ENCODE measurements around the gene NUP42. TPM values are rescaled to one million over a fixed set of nuclear protein-coding genes. Genes with fewer than 3 reads are reported as not detected.
A peak's percentile ranks its signal among the peaks of the same experiment; 100 is the strongest.

NUP42 gene
- total RNA-seq, 1 donor from 2014 or later: 45.8 TPM

DNA sequence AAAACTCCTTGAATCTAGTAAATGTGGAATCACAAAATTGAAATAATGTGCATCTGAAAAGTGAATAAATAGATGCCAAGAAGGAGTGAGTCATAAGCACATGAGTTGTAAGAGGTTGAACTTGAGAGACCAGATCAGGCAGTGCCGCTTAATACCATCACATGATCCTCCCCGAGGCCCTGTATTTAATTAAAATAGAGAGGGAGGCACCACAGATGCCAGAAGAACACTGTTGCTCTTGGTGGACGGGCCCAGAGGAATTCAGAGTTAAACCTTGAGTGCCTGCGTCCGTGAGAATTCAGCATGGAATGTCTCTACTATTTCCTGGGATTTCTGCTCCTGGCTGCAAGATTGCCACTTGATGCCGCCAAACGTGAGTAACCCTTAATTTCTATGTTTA is 64.7 kb downstream of the NUP42 start, which contains the start of gene GPNMB:
Gene GPNMB (plus strand): TSS at position 221 of the 400 bp plus-strand sequence. CDS start 83 bp downstream, at position 304.
- H3K27ac Mint-ChIP-seq: peak within 1 kb of the TSS; percentile 56

DNA sequence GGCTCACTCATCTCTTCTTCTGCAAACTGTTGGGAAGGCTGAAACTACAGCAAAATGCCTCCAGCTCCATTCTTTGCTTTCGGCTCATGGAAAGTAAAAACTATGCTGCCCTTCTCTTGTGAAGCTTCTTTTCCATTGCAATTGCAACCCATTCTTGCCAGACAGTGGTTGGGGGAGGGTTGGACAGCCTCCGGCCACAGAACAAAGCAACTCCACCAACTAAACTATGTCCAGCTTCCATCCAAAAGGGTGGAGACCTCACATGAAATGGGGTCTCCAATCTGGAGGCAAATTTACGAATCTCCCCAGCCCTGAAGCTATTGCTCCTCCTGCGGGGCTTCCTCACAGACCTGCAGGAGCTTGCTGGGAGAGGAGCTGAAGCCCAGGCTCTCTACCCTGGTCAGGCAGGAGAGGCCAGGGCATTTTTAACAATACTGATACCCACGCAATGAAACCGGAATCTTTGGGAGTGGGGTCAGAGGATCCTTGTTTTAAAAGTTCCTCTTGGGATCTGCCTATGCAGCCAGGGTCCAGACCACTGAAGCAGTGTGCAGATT is 65.3 kb downstream of the NUP42 start:
- no peak for DNase-seq (ENCODE audit: low spot score in 2 of 2, unreplicated experiment in 2 of 2)
- Mint-ChIP-seq H3K36me3 (no peaks in the 10 kb centered on the region), H3K27me3 (ENCODE audit: low read depth) (peaks cover 8% of the 10 kb centered on the region), H3K4me1 (peaks cover 14% of the 10 kb centered on the region), H3K9me3 (peaks cover 29% of the 10 kb centered on the region), H3K4me3 (no peak overlapping the region), H3K27ac (peak overlapping the region; percentile 56)
- TF ChIP-seq, protein P1, sequence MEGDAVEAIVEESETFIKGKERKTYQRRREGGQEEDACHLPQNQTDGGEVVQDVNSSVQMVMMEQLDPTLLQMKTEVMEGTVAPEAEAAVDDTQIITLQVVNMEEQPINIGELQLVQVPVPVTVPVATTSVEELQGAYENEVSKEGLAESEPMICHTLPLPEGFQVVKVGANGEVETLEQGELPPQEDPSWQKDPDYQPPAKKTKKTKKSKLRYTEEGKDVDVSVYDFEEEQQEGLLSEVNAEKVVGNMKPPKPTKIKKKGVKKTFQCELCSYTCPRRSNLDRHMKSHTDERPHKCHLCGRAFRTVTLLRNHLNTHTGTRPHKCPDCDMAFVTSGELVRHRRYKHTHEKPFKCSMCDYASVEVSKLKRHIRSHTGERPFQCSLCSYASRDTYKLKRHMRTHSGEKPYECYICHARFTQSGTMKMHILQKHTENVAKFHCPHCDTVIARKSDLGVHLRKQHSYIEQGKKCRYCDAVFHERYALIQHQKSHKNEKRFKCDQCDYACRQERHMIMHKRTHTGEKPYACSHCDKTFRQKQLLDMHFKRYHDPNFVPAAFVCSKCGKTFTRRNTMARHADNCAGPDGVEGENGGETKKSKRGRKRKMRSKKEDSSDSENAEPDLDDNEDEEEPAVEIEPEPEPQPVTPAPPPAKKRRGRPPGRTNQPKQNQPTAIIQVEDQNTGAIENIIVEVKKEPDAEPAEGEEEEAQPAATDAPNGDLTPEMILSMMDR (IDR thresholded peaks at IDR 0.05; ENCODE audit: unreplicated experiment): no peak

More for the DNA sequence above, 64.7 kb downstream of the NUP42 start, which contains the start of gene GPNMB:
- H3K9me3 Mint-ChIP-seq: peaks cover 23% of the 10 kb centered on the region
- no peak for DNase-seq (ENCODE audit: low spot score in 2 of 2, unreplicated experiment in 2 of 2)
- H3K4me1 Mint-ChIP-seq: peaks cover 14% of the 10 kb centered on the region
- no peak within 1 kb of the TSS for H3K4me3 Mint-ChIP-seq
- peaks cover 8% of the 10 kb centered on the region for H3K27me3 Mint-ChIP-seq (ENCODE audit: low read depth)
- TF ChIP-seq, protein P1 (IDR thresholded peaks at IDR 0.05; ENCODE audit: unreplicated experiment): no peak
- H3K36me3 Mint-ChIP-seq: no peaks in the 10 kb centered on the region

DNA sequence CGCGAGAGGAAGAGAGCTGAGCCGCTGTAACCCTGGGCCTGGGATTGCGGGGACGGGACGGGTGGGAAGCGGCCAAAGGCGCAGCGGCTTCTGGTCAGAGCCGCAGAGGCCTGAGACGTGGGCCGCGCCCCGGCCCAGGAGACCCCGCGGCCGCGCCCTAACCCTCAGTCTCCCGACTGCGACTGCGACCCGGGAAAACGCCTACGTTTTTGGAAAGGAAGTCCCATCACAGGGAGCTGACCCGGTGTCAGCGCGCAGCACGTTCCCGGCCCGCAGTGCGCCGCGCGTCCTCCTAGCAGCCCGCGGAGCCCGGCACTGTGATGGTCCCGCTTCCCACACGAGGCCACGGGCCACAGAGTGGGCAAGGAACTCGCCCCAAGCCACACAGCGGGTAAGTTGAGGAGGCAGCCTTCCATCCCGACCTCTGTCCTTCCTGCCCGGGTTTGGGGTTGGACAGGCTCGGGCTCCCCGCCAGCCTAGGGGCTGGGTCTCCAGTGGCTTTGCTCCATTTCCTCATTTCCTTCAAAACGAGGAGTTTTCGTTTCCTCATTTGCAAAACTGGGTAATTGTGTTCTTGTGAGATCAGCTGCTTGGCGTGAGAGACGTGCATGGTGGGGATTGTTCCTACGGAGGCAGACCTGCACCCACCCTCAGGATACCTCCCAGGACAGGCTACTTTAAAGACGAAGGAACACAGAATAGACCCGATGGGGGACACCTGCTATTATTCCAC is 65.9 kb downstream of the NUP42 start:
- Mint-ChIP-seq H3K27ac (no peak overlapping the region), H3K36me3 (no peaks in the 10 kb centered on the region), H3K4me1 (peaks cover 13% of the 10 kb centered on the region), H3K4me3 (peak overlapping the region; percentile 24), H3K27me3 (ENCODE audit: low read depth) (peaks cover 8% of the 10 kb centered on the region), H3K9me3 (peaks cover 35% of the 10 kb centered on the region)
- DNase-seq (ENCODE audit: low spot score in 2 of 2, unreplicated experiment in 2 of 2): no peak
- TF ChIP-seq, protein P1 (IDR thresholded peaks at IDR 0.05; ENCODE audit: unreplicated experiment): no peak

DNA sequence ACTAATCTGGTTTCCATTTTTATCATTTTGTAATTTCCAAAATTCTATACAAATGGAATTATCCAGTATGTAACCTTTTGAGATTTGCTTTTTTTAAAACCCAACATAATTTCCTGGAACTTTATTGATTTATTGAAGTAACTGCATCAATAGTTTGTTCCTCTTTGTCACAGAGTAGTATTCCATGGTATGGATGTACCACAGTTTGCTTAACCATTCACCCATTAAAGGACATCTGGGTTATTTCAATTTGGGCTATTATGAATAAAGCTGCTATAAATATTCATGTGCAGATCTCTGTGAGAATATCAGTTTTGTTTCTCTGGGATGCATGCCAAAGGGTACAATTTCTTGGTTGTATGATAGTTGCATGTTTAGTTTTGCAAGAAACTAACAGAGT is 67.6 kb downstream of the NUP42 start:
- H3K4me3 Mint-ChIP-seq: no peak overlapping the region
- H3K4me1 Mint-ChIP-seq: peaks cover 11% of the 10 kb centered on the region
- H3K9me3 Mint-ChIP-seq: peaks cover 35% of the 10 kb centered on the region
- H3K27ac Mint-ChIP-seq: no peak overlapping the region
- no peaks in the 10 kb centered on the region for H3K36me3 Mint-ChIP-seq
- H3K27me3 Mint-ChIP-seq (ENCODE audit: low read depth): peaks cover 12% of the 10 kb centered on the region
- TF ChIP-seq, protein P1 (IDR thresholded peaks at IDR 0.05; ENCODE audit: unreplicated experiment): no peak
- no peak for DNase-seq (ENCODE audit: low spot score in 2 of 2, unreplicated experiment in 2 of 2)

Other genes starting within 250 kb of the NUP42 start
- gene HYCC1, start 167.9 kb upstream of the NUP42 start, total RNA-seq: 19.4 to 22.7 TPM (median 20.3 TPM) in 3 replicates
- 44.0 to 48.3 TPM (median 45.7 TPM) in 3 replicates for gene KLHL7, start 76.3 kb upstream of the NUP42 start, total RNA-seq
- gene GPNMB, start 64.7 kb downstream of the NUP42 start, total RNA-seq: 2.1 to 2.7 TPM (median 2.2 TPM) in 3 replicates
- gene MALSU1, start 117.3 kb downstream of the NUP42 start, total RNA-seq: 43.3 to 47.1 TPM (median 44.9 TPM) in 3 replicates

Measured in mesothelial cell of epicardium (in vitro differentiated cells).